HG03045 (cell line): ENCODE results near the gene RNF212B.
"Not testable (repeated sequence)": the region's sequence is repeated elsewhere in the genome, so short reads cannot be mapped to it uniquely, and the experiment has no call there.

Experiments
- ATAC-seq: cut with Tn5 transposase; IDR thresholded peaks from one replicate; pipeline ENCODE4 v1.9.1; 2021; ENCODE audit warnings: mild to moderate bottlenecking, moderate library complexity; ENCODE audit not compliant: unreplicated experiment

RNF212B gene, protein sequence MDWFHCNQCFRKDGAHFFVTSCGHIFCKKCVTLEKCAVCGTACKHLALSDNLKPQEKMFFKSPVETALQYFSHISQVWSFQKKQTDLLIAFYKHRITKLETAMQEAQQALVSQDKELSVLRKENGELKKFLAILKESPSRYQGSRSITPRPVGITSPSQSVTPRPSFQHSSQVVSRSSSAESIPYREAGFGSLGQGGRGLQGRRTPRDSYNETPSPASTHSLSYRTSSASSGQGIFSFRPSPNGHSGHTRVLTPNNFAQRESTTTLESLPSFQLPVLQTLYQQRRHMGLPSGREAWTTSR

DNA sequence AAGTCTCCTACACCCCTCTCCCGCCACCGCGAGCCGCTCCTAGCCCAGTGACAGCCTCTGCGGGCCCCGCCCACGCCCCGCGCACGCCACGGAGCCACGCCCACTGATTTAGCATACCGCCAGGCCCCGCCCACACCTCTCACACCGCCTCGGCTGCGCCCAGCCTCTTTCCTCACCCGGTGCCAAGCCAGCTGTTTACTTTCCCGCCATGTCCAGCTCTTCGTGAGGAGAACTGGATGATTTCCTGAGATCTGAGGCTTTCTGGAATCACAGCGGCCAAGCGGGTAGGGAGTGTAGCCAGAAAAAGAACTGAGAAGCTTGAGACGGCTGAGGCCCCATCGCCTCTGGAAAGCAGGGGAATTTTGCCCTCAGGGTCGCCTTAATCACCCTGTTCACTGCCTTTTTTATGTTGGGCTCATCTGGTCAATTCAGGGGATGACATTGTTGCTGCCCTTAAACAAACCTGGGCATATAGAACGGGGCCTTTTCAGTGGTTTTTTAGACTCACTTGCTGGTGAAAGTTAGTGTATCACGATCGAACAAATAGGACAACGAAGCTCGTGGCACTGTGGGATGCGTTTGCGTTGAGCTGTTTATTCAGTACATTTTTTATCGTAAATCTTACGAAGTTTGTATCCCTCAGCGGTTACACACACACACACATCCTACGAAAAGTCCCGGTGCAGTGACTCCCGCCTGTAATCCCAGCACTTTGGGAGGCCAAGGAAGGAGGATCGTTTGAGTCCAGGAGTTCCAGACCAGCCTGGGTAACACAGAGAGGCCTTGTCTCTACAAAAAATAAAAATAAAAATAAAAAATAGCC lies at the start of gene RNF212B:
TSS of gene RNF212B (plus strand) at position 165 of the 823 bp plus-strand sequence. CDS start 2,410 bp downstream, outside the sequence.
- no peak for ATAC-seq

DNA sequence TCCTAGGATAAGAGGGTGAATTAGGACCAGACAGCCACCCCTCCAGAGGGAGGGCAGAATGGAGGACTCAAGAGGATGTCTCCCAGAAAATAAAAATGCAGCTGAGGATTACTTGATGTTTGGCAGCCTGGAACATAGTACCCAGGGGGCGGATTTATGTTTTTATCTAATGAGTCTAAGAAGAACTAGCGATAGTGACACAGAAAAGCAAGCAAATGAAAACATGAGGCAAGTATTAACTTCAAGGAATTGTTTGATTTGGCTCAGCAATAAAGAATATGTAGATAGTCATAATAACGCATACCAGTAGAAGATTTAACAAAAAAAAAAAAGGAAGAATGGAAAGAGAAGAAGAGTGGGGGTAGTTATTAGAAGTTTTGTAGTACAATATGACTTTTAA lies 44.3 kb upstream of the RNF212B start:
- ATAC-seq, result no peak

DNA sequence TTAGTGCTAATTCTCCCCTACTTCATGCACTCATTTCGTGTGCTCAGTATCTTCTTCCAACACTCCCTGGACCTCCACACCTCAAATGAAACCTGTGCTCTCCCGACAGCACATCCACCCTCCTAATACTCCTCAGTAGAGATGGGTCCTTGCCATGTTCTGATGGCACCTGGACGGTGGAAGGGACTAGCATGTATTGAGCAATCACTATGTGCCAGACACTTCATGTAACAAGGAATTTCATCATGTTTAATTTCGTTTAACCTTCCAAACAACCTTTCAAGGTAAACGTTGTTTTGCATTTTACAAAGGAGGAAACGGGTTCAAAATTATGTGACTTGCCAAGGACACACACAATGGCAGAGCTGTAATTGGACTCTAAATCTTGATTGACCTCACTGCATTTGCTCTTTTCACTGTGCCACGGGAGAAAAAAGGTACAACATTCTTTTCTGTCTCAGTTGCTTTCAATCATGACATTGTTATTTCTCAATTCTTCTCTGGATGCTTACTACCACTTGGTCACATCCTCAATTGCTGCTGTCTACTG lies 42.1 kb upstream of the RNF212B start:
- ATAC-seq, result no peak

DNA sequence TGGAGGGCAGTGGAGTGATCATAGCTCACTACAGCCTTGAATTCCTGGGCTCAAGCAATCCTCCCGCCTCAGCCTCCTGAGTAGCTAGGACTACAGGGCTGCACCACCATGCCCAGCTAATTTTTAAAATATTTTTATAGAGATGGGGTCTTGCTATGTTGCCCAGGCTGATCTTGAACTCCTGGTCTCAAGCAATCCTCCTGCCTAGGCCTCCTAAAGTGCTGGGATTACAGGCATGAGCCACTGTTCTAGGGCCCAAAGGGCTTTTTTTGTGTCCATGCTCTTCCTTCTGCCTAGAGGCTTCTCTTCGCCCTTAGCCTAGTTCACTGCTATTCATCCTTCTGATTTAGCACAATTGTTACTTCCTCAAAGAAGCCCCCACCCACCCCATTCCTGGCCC lies 41.2 kb upstream of the RNF212B start:
- not testable (repeated sequence) for ATAC-seq

DNA sequence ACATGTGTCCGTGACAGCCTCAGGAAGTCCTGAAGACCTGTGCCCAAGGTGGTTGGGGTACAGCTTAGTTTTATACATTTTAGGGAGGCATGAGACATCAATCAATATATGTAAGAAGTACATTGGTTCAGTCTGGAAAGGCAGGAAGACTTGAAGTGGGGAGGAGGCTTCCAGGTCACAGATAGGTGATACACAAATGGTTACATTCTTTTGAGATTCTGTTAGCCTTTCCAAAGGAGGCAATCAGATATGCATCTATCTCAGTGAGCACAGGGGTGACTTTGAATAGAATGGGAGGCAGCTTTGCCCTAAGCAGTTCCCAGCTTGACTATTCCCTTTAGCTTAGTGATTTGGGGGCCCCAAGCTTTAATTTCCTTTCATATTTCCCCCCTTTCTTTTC lies 38.6 kb upstream of the RNF212B start:
- not testable (repeated sequence) for ATAC-seq

DNA sequence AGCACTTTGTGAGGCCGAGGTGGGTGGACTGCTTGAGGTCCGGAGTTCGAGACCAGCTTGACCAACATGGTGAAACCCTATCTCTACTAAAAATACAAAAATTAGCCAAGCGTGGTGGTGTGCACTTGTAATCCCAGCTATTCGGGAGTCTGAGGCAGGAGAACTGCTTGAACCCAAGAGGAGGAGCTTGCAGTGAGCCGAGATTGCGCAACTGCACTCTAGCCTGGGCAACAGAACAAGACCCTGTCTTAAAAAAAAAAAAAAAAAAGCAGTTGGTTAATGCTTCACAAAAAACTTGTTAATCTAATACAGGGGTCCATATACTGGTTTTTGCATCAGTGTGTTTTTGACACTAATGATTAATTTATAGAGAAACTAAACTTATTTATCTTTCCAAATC lies 35.7 kb upstream of the RNF212B start:
- no peak for ATAC-seq

DNA sequence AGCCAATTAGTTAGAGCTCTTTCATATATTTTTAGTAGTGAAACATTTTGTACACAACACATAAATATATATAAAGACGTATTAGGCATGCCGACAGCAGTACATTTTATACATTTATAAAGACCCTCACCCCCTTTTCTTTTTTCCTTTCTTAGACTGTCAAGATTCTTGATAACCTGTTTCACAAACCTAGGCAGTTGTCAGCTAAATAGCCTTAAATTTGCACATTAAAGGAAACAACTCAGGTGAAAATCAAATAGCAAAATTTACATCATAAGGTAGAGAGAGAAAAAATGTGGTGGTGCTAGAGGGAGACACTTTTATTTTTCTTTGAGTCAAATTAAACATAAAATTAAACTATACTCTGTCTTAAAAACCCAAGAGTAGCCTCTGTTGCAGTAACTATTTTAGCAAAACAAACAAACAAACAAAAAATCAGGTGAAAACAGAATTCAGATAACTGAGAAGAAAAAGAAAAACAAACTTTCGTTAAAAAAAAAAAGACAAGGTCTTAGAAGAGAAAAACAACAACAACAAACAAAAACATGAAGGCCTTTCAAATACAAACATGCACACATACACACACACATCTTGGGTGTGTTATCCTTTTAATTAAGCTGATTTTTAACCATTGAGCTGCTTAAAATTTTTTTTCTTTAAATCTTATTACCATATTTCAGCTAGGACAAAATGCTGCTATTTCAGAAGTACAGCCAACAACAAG lies 31.2 kb upstream of the RNF212B start:
- no peak for ATAC-seq

DNA sequence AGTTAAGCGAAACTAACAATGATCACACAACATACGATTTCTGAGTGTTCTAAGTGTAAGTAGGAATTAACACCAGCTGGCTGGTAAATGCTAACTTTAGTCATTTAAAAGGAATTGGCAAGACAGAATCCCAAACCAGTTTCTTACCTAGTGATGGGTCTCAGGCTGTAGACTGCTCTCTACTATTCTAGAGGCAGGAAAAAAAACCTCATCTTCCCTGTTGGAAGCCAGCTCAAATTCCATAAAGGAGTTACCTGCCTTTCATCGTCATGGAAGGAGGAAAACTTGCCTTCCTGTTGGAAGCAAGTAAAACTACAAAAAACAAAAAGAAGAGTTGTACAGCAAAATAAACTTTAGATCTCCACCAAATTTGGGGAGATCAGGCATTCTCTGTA lies 30.6 kb upstream of the RNF212B start:
- no peak for ATAC-seq

DNA sequence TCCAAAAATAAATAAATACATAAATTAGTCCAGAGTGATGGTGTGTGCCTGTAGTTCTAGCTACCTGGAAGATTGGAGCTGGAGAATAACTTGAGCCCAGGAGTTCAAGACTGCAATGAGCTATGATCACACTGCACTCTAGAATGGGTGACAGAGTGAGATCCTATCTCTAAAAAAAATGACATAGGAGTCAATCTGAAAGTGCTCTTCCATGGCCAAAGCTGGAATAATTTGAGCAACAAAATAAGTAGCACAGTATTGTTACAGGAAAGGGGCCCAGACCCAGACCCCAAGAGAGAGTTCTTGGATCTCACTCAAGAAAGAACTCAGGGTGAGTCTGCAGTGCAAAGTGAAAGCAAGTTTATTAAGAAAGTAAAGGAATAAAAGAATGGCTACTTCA lies 29.4 kb upstream of the RNF212B start:
- ATAC-seq, result no peak

DNA sequence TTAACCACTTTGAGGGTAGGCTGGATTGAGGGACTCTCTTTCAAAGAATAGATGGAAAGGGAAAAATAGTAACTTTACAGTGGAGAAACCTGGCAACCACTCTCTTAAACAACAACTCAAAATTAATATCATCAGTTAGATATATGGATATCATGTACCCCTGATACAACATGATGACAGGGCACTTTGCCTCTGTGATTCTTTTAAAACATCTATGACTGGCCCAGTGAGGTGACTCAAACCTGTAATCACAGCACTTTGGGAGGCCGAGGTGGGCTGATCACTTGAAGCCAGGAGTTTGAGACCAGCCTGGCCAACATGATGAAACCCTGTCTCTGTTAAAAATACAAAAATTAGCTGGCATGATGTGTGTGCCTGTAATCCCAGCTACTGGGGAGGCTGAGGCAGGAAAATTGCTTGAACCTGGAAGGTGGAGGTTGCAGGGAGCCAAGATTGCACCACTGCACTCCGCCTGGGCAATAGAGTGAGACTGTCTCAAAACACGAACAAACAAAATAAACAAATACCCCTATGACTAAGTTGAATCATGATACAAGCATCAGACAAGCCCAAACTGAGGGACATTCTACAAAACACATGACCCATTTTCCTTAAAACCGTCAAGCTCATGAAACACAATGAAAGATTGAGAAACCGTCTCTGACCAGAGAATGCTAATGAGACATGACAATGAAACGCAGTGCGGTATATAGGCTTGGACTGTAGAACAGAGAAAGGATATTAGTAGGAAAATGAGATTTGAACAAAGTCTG lies 27.9 kb upstream of the RNF212B start:
- ATAC-seq, result no peak

DNA sequence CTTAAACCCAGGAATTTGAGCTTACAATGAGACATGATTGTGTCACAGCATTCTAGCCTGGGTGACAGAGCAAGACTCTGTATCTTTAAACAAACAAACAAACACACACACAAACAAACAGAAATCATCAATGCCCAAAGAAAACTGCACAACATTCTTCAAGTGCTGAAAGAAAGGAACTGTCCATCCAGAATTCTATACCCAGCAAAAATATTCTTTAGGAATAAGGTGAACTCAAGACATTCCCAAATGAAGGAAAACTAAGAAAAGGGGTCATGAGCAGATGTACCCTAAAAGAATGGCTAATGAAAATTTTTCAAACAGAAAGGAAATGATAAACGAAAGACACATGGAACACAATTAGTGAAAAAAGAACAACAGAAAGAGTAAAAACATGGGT lies 22.3 kb upstream of the RNF212B start:
- no peak for ATAC-seq

DNA sequence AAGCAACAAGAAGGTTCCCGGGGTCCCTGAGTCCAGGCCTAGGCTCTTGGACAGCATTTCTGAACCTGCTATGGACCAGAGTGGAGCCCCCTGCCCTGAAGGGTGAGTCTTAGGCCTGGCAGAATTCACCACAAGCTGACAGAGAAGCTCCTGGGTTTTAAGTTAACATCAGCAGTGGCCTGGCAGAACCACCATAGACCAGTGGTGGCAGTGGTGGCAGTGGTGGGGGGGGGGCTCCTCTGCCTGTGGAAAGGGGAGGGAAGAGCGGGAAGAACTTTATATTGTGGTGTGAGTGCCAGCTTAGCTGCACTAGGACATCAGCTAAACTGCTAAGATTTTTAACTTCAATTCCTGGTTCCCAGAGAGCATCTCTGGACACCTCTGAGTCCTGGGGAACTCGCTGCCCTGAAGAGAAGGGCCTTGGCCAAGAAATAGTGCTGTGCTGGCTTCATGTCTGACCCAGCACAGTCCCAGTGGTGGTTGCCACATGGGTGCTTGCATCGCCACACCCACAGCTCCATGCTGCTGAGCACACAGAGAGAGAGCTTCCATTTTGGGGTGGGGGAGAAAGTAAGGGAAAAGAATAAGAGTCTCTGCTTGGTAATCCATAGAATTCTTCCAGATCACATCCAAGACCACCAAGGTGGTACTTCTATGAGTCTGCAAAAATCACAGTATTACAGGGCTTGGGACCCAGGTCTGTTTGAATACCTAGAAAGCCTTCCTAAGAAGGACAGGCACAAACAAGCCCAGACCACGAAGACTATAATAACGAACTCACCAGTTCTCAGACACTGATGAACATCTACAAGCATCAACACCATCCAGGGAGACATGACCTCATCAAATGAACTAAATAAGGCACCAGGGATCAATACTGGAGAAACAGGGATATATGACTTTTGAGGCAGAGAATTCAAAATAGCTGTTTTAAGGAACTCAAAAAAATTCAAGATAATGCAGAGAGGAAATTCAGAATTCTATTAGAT lies 20.4 kb upstream of the RNF212B start:
- no peak for ATAC-seq

DNA sequence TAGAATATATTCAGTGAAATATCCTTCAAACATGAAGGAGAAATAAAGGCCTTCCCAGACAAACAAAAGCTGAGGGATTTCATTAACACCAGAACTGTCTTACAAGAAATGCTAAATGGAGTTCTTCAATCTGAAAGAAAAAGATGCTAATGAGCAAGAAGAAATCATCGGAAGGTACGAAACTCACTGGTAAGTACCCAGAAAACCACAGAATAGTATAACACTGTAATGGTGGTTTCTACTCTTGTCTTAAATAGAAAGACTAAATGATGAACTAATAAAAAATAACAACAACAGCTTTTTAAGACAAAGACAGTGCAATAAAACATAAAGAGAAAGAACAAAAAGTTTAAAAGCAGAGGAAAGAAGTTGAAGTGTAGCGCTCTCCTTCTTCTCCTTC lies 18.7 kb upstream of the RNF212B start:
- no peak for ATAC-seq

DNA sequence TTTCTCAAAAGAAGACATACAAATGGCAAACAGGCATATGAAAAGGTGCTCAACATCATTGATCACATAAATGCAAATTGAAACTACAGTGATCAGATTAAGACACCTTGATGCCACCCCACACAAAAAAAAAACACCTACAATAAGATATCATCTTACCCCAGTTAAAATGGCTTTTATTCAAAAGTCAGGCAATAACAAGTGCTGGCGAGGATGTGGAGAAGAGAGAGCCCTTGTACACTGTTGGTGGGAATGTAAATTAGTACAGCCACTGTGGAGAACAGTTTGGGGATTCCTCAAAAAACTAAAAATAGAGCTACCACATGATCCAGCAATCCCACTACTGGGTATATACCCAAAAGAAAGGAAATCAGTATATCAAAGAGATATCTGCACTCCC lies 12.8 kb upstream of the RNF212B start:
- ATAC-seq, result not testable (repeated sequence)

DNA sequence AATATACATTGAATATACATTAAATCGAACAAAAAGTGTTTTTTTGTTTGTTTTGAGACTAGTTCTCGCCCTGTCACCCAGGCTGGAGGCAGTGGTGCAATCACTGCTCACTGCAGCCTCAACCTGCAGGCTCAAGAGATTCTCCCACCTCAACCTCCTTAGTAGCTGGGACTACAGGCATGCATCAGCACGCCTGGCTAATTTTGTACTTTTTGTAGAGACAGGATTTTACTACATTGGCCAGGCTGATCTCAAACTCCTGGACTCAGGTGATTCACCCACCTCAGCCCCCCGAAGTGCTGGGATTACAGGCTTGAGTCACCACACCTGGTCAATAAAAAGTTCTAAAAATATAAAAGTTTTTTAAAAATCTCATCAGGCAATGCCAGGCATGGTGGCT lies 10.2 kb upstream of the RNF212B start:
- ATAC-seq, result no peak

DNA sequence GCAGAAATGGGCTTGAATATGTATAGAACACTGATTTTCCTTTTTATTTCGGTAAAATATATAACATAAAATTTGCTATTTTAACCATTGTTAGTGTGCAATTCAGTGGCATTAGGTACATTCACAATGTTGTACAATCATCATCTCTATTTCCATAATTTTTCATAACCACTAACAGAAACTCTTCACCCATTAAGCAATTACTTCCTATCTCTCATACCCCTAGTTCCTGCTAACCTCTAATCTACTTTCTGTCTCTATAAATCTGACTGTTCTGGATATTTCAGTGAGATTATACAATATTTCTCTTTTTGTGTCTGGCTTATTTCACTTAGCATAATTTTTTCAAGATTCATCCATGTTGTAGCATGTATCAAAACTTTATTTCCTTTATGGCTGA lies 8.9 kb upstream of the RNF212B start:
- ATAC-seq, result no peak

DNA sequence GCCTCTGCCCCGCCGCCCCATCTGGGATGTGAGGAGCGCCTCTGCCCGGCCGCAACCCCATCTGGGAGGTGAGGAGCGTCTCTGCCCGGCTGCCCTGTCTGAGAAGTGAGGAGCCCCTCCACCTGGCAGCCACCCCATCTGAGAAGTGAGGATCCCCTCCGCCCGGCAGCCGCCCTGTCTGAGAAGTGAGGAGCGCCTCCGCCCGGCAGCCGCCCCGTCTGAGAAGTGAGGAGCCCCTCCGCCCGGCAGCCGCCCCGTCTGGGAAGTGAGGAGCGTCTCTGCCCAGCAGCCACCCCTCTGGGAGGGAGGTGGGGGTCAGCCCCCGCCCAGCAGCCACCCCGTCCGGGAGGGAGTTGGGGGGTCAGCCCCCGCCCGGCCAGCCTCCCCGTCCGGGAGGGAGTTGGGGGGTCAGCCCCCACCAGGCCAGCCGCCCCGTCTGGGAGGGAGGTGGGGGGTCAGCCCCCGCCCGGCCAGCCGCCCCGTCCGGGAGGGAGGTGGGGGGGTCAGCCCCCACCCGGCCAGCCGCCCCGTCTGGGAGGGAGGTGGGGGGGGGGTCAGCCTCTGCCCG lies 5.4 kb upstream of the RNF212B start:
- not testable (repeated sequence) for ATAC-seq

DNA sequence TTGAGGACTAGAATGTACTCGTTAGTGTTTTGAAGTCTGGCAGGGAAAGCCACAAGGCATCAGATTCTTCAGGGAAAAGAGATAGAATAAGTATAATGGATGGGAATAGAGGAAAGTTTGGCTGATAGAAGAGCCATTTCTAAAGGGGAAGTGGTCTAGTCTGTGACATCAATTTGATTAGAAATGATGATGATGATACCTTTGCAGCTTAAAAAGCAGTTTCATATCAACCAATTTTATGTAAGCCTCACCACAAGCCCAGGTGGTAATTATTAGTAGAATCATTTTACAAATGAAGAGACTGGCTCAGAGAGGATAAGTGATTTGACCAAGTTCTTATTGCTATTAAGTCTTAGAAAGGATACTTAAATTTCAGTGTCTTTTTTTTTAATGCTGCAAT lies 2.9 kb downstream of the RNF212B start:
- ATAC-seq, result no peak

DNA sequence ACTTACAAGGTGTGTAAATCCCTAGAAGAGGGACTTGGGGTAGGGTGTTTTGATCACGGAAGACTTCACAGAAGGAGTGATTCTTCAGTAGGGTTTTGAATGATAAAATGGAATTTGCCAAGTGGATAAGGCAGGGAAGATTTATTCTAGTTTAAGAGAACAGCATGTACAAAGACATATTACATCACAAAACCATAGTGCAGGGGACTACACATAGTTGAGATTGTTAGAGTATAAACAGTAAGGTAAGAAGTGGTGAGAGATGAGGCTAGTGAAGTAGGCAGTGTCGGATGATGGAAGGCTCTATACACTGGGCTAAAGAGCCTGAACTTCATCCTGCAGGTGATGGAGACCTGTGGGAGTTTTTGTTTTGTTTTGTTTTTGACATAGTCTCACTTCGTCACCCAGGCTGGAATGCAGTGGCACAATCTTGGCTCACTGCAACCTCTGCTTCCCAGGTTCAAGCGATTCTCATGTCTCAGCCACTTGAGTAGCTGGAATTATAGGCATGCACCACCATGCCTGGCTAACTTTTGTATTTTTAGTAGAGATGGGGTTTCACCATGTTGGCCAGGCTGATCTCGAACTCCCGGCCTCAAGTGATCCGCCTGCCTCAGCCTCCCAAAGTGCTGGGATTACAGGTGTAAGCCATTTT lies 3.5 kb downstream of the RNF212B start:
- ATAC-seq, result not testable (repeated sequence)
